Smooth muscle cell (in vitro differentiated cells): Measurements from ENCODE around the gene MPL. TPM values are rescaled to one million over a fixed set of nuclear protein-coding genes. Genes with fewer than 3 reads are reported as not detected.
"Not testable (repeated sequence)": the region's sequence is repeated elsewhere in the genome, so short reads cannot be mapped to it uniquely, and the experiment has no call there.

Experiments used
- DNase-seq: peaks from one replicate; lab custom pipeline; 2025; ENCODE audit not compliant: unreplicated experiment; lab: John Stamatoyannopoulos, UW
- H2AFZ ChIP-seq: fragments of 200-600 bp; sonication (generic); 2 replicates; pipeline ENCODE4 v1.6.0; 2016; ENCODE audit warnings: antibody characterized with exemption, low read depth, mild to moderate bottlenecking
- H3F3A ChIP-seq: fragments of 200-600 bp; sonication (generic); 2 replicates; pipeline ENCODE4 v1.6.0; 2017; ENCODE audit warnings: antibody characterized with exemption, low read depth
- H3K27ac ChIP-seq: fragments of 200-600 bp; sonication (generic); 2 replicates; pipeline ENCODE4 v1.5.1; 2016; ENCODE audit warnings: low read depth, mild to moderate bottlenecking
- H3K27me3 ChIP-seq: fragments of 200-600 bp; sonication (generic); 2 replicates; pipeline ENCODE4 v1.6.1; 2016; ENCODE audit warnings: low read depth, mild to moderate bottlenecking
- H3K36me3 ChIP-seq: fragments of 200-600 bp; sonication (generic); 2 replicates; pipeline ENCODE4 v1.5.1; 2016; ENCODE audit warnings: low read depth
- H3K4me1 ChIP-seq: fragments of 200-600 bp; sonication (generic); 2 replicates; pipeline ENCODE4 v1.5.1; 2016; ENCODE audit warnings: low read depth
- H3K4me2 ChIP-seq: fragments of 200-600 bp; sonication (generic); 2 replicates; pipeline ENCODE4 v1.6.0; 2016; ENCODE audit warnings: mild to moderate bottlenecking
- H3K4me3 ChIP-seq: fragments of 200-600 bp; sonication (generic); 2 replicates; pipeline ENCODE4 v1.5.1; 2016; ENCODE audit warnings: mild to moderate bottlenecking
- H3K79me2 ChIP-seq: fragments of 200-600 bp; sonication (generic); 2 replicates; pipeline ENCODE4 v1.6.0; 2016; ENCODE audit warnings: low read depth, mild to moderate bottlenecking
- H3K9ac ChIP-seq: fragments of 200-600 bp; sonication (generic); 2 replicates; pipeline ENCODE4 v1.6.0; 2016; ENCODE audit warnings: low read depth
- H3K9me3 ChIP-seq: fragments of 200-600 bp; sonication (generic); replicated peaks from 2 replicates; pipeline ENCODE4 v1.5.1; 2016; ENCODE audit warnings: low read depth
- H4K20me1 ChIP-seq: fragments of 200-600 bp; sonication (generic); 2 replicates; pipeline ENCODE4 v1.6.0; 2016; ENCODE audit warnings: low read depth
- WGBS: methylation state at CpG from one replicate; pipeline ENCODE4 v1.1.7; 2016; ENCODE audit warnings: low lambda C conversion rate; 5-methylcytosine and 5-hydroxymethylcytosine counted together
- polyA plus RNA-seq: library from polyadenylated mRNA; unstranded; fragments of >200 nt; fragmentation: Nextera tagmentation; extraction: Ambion mirVana; gene quantifications from 2 replicates; pipeline ENCODE4 v1.2.1, GENCODE V29; 2016
- total RNA-seq: library from RNA; depleted of rRNA; stranded (reverse); fragments of >200 nt; gene quantifications from 2 replicates; pipeline ENCODE4 v1.2.3, GENCODE V29; 2014
- TF ChIP-seq, protein P1 (sequence below): fragments of 200-600 bp; sonication (generic); IDR thresholded peaks from 2 replicates; pipeline ENCODE4 v1.5.1; 2017; ENCODE audit warnings: borderline replicate concordance, mild to moderate bottlenecking, antibody characterized with exemption; ENCODE audit not compliant: insufficient read depth, poor library complexity, severe bottlenecking

Gene MPL
- total and polyA plus RNA-seq, 2 experiments from 2014 or later: not detected

DNA sequence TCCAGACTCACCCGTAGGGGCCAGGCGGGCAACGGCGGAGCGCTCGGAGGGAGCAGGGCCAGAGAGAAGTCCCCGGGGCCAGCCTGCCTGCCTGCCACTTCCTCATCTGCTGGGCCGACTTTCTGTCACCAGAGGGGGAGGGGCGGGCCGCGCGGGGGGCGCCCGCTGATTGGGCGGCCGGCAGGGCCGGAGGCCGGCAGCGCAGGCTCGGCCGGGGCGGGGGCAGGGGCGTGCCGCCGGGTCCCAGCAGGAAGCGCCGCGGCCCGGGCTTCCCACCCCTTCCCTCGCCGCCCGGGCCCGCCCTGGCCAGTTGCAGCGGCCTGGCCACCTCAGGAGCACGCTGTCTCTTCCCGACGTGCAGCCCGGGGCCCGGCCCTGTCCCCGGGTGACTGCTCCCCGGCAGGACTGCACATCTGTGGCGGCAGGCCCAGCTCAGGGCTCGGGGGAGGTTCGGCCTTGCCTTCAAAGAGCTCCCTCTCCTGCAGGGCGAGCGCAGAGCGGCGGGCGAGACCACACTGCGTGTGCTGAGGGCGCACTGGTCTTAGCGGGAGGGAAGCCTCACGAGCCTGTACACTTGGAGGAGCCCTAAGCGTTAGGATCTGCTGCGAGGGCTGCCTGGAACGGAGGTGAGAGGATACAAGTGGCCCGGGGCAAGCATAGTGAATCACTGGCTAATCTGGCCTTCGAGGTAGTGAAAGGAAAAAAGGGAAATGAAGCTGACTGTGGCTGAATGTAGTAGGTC is 30.5 kb downstream of the MPL start, which contains the start of gene ELOVL1:
Gene ELOVL1 (minus strand): TSS at position 108 of the 742 bp plus-strand sequence. CDS start 2,402 bp downstream, outside the sequence.
- no peaks in the 10 kb centered on the region for H3K9me3 ChIP-seq
- no peaks in the 10 kb centered on the region for H3K27me3 ChIP-seq
- H4K20me1 ChIP-seq: peaks cover 25% of the 10 kb centered on the region
- H3K4me1 ChIP-seq: peaks cover 14% of the 10 kb centered on the region
- H3K9ac ChIP-seq: peak within 1 kb of the TSS; percentile 30
- peak within 1 kb of the TSS; percentile 95 for H3K4me2 ChIP-seq
- no peaks in the 10 kb centered on the region for H3K36me3 ChIP-seq
- no peak within 1 kb of the TSS for H2AFZ ChIP-seq
- peak; percentile 89 for DNase-seq
- peak within 1 kb of the TSS; percentile 70 for H3K4me3 ChIP-seq
- WGBS: 1% methylated on average over 43 of the region's 58 CpGs
- peaks cover 26% of the 10 kb centered on the region for H3K79me2 ChIP-seq
- TF ChIP-seq, protein P1, sequence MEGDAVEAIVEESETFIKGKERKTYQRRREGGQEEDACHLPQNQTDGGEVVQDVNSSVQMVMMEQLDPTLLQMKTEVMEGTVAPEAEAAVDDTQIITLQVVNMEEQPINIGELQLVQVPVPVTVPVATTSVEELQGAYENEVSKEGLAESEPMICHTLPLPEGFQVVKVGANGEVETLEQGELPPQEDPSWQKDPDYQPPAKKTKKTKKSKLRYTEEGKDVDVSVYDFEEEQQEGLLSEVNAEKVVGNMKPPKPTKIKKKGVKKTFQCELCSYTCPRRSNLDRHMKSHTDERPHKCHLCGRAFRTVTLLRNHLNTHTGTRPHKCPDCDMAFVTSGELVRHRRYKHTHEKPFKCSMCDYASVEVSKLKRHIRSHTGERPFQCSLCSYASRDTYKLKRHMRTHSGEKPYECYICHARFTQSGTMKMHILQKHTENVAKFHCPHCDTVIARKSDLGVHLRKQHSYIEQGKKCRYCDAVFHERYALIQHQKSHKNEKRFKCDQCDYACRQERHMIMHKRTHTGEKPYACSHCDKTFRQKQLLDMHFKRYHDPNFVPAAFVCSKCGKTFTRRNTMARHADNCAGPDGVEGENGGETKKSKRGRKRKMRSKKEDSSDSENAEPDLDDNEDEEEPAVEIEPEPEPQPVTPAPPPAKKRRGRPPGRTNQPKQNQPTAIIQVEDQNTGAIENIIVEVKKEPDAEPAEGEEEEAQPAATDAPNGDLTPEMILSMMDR: no peak
- peak within 1 kb of the TSS; percentile 73 for H3K27ac ChIP-seq
- peaks cover 19% of the 10 kb centered on the region for H3F3A ChIP-seq

DNA sequence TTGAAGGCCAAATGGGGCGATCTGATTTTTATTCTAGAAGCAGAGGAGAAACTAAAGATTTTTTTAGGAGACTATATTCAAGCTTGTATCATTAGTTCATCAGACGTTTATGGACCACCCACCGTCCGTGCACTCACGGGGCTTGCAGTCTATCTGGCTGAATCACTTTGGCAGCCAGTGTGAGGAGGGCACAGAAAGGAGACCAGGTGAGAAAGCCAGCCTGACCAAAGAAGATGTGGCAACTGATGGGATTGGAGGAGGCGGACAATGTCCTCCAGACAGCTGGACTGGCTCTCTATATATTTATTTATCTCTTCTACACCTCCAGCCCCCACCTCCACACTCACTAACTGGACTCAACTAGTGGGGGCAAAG is 31.0 kb downstream of the MPL start:
- H3K79me2 ChIP-seq: peaks cover 26% of the 10 kb centered on the region
- TF ChIP-seq, protein P1: no peak
- peak overlapping the region; percentile 73 for H3K27ac ChIP-seq
- H3K27me3 ChIP-seq: no peaks in the 10 kb centered on the region
- H2AFZ ChIP-seq: no peak overlapping the region
- DNase-seq: no peak
- no peaks in the 10 kb centered on the region for H3K36me3 ChIP-seq
- H3F3A ChIP-seq: peaks cover 24% of the 10 kb centered on the region
- H3K4me3 ChIP-seq: peak overlapping the region; percentile 70
- peaks cover 14% of the 10 kb centered on the region for H3K4me1 ChIP-seq
- no peaks in the 10 kb centered on the region for H3K9me3 ChIP-seq
- H3K4me2 ChIP-seq: peak overlapping the region; percentile 95
- H3K9ac ChIP-seq: peak overlapping the region; percentile 24
- WGBS: 23% methylated on average over 6 of the region's 6 CpGs
- H4K20me1 ChIP-seq: peaks cover 25% of the 10 kb centered on the region

DNA sequence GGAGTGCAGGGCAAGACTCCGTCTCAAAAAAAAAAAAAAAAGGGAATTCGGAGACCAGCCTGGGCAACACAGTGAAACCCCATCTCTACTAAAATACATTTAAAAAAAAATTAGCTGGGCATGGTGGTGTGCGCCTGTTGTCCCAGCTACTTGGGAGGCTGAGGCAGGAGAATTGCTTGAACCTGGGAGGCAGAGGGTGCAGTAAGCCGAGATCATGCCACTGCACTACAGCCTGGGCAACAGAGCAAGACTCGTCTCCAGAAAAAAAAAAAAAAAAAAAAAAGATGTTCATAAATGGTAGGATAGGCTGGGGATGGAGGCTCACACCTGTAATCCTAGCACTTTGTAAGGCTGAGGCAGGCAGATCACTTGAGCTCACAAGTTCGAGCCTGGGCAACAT is 32.2 kb downstream of the MPL start:
- Histone ChIP-seq H3K79me2 (peaks cover 26% of the 10 kb centered on the region), H3K4me1 (peaks cover 14% of the 10 kb centered on the region), H3F3A (peaks cover 34% of the 10 kb centered on the region), H4K20me1 (peaks cover 22% of the 10 kb centered on the region)
- not testable (repeated sequence) for H3K9me3 ChIP-seq, H3K36me3 ChIP-seq, DNase-seq, H3K9ac ChIP-seq, H3K27me3 ChIP-seq, H2AFZ ChIP-seq, H3K4me3 ChIP-seq, H3K27ac ChIP-seq, H3K4me2 ChIP-seq
- 95% methylated on average over 6 of the region's 6 CpGs for WGBS

DNA sequence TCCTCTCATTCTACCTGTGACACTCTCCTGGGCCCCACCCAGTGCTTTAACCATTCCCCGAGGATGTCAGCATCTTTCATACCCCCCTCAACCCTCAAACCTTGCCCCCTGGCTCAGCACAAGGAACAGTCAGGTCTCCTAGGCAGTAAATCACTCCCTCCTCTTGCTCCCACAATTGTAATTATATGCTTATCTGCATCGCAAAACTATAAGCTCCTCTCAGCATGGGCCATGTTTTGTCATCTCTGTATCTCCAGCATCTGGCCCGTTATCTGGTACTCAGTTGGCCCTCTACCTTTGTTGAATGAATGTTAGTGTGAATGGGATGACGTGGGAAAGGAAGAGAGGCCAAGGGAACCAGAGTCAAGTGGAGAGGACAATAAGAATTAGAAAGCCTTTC is 32.9 kb downstream of the MPL start:
- peaks cover 14% of the 10 kb centered on the region for H3K4me1 ChIP-seq
- peaks cover 26% of the 10 kb centered on the region for H3K79me2 ChIP-seq
- TF ChIP-seq, protein P1: no peak
- H3K4me3 ChIP-seq: no peak overlapping the region
- H4K20me1 ChIP-seq: peaks cover 14% of the 10 kb centered on the region
- no peaks in the 10 kb centered on the region for H3K36me3 ChIP-seq
- DNase-seq: no peak
- H3K9me3 ChIP-seq: no peaks in the 10 kb centered on the region
- H3K4me2 ChIP-seq: no peak overlapping the region
- no peaks in the 10 kb centered on the region for H3K27me3 ChIP-seq
- no peak overlapping the region for H3K9ac ChIP-seq
- H3K27ac ChIP-seq: no peak overlapping the region
- no peak overlapping the region for H2AFZ ChIP-seq
- peaks cover 34% of the 10 kb centered on the region for H3F3A ChIP-seq
- WGBS: 81% methylated on average over 4 of the region's 4 CpGs
